GM12801 (cell line): ENCODE measurements around the gene MEF2C.

ENCODE experiments used
- TF ChIP-seq, protein P1 (sequence below): IDR thresholded peaks from one replicate; pipeline ENCODE4 v1.5.1; 2011; ENCODE audit warnings: control low read depth; ENCODE audit not compliant: insufficient read length; ENCODE audit errors: extremely low read depth

MEF2C gene

DNA sequence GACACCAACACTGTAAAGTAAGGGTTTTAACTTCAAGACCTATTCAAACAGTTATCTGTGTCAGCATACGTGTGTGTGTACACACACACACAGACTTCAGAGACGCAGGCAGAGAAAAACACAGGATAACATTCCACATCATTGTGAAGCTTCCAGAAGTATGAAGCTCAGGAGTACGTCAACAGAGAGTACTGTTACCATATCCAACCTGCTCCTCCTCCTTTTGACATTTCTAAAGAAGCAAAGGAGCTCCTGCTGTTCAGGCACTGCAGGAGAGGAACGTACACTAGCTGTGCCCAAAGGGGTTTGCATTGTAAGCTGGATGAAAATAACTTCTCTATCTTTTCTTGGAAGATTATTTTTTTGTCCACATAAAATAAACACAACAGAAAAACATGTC lies 180.7 kb downstream of the MEF2C start:
- TF ChIP-seq, protein P1, sequence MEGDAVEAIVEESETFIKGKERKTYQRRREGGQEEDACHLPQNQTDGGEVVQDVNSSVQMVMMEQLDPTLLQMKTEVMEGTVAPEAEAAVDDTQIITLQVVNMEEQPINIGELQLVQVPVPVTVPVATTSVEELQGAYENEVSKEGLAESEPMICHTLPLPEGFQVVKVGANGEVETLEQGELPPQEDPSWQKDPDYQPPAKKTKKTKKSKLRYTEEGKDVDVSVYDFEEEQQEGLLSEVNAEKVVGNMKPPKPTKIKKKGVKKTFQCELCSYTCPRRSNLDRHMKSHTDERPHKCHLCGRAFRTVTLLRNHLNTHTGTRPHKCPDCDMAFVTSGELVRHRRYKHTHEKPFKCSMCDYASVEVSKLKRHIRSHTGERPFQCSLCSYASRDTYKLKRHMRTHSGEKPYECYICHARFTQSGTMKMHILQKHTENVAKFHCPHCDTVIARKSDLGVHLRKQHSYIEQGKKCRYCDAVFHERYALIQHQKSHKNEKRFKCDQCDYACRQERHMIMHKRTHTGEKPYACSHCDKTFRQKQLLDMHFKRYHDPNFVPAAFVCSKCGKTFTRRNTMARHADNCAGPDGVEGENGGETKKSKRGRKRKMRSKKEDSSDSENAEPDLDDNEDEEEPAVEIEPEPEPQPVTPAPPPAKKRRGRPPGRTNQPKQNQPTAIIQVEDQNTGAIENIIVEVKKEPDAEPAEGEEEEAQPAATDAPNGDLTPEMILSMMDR: no peak

DNA sequence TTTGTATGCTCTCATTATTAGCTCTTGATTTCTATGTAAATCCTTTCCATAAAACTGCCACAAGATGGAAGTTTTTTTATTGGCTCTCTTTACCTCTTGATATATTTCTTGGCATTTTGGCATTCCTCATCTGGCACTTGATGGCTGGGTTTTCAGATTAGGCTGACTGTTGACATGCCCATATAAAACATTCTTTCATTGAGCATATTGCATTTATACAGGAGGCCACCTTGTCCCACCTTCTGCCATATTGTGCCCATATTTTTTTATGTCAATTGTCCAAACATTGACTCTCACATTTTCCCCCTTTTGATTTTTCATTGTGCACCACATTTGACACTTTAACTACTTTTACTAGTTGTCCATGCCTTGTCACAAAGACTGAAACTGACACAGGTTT lies 182.9 kb downstream of the MEF2C start:
- TF ChIP-seq, protein P1: no peak

DNA sequence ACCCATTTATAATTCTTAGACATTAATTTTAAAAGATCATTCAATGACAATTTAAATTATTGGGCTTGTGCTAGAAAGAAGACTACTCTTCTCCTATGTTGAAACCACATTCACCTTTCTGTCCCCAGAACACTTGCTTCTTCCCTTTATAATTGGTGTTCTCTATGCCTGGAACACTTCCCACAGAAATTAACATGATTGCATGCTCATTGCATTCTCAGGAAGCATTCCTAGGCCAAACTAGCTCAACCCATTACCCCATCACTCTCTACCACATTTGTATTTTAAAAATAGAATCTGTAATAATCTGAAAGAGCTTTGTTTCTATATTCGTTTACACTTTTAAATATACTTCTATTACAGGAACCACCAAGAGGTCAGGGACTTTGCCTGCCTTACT lies 184.7 kb downstream of the MEF2C start:
- TF ChIP-seq, protein P1: no peak

DNA sequence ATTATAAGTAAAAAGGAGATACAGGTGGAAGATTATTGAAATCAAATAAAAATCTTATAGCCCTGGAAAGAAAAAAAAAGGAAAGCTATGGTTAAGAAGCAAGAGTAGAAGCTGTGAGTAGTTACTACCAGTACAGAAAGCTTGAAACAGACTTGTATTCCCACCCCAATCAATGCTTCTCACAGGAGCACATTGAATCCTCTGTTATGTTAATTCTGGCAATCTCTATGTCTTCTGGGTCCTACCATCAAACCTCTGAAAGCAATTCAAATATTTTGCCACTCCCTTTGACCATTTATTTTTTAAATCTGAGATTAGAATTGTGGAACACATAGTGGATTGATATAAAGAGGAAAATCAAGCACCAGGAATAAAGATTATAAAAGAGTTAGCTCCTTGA lies 186.5 kb downstream of the MEF2C start:
- TF ChIP-seq, protein P1: no peak

DNA sequence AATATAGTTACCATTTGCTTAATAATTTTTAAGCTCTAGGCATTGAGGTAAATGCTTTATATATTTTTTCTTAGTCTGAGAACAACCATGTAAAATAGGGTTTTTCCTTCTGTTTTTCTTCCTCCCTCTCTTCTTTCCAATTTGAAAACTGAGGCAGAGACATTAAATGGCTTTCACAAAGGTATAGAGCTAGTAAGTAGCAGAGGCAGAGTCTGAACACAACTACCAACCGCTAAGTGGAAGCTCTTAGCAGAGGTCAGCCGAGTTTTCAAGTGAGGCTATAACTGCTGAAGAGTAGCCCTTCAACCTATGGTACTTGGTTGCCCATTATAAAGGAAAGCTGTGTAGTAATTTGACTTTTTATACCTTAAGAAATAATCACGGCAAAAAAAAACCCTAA lies 187.1 kb downstream of the MEF2C start:
- TF ChIP-seq, protein P1: no peak

DNA sequence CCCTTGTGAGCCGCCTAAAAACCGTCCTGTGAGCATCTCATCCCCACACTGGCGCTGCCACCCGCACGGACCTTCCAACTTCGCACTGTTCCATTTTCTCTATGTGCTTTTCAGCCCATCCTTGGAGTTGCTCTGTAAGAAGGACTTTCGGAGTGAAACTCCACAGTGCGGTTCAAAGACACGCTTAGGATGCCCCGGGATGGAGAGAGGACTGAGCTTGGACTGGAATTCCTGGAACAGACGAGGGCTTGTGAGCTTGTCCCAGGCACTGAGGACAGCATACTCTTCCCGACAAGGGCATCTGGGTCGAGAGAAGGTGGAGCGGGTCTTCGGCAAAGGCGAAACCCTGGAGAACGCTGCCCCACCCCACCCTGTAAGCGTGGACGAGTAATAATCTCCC lies 187.8 kb downstream of the MEF2C start:
- TF ChIP-seq, protein P1: no peak

DNA sequence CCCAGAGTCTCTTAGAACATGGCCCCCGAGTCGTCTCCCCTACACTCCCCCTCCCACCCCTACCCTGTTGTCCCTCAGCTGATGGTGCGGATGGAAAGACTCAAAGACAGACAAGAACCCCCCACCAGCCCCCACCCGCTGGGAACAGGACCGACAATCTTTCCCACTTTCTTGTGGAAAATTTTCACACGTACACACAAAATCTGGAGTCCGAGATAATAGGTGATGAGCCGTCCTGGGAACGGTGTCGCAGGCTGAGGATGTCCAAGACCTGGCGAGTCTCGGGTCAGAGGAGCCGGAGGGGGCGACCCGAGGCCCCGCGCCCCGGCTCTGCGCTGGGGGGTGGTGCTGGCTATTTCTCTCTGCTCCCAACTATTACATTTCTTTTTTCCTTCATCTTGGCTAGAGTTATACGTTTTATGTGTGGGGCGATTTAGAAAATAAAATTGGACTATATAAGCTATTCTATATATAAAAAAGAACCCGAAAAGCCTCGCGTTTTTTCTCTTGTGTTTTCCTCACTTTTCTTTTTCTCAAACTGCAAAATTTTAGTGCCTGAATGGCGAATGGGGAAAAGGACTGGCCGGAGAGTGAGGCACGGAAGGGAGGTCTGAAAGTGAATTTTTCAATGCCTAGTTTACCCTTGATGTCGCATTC lies 188.8 kb downstream of the MEF2C start:
- TF ChIP-seq, protein P1: no peak
